Stimulated activated CD8-positive, alpha-beta memory T cell treated with anti-CD3 and anti-CD28 coated beads, Interleukin-7, amount 100 ng/mL, for 48 hours (primary cell): ENCODE data around the gene DUS1L.

ENCODE experiments used
- DNase-seq, 2 donors: peaks; one replicate each; pipeline ENCODE4 v3.0.0-alpha.2; 2020; ENCODE audit warnings: low read depth in 1 of 2; ENCODE audit errors: extremely low read depth in 1 of 2

Gene DUS1L

DNA sequence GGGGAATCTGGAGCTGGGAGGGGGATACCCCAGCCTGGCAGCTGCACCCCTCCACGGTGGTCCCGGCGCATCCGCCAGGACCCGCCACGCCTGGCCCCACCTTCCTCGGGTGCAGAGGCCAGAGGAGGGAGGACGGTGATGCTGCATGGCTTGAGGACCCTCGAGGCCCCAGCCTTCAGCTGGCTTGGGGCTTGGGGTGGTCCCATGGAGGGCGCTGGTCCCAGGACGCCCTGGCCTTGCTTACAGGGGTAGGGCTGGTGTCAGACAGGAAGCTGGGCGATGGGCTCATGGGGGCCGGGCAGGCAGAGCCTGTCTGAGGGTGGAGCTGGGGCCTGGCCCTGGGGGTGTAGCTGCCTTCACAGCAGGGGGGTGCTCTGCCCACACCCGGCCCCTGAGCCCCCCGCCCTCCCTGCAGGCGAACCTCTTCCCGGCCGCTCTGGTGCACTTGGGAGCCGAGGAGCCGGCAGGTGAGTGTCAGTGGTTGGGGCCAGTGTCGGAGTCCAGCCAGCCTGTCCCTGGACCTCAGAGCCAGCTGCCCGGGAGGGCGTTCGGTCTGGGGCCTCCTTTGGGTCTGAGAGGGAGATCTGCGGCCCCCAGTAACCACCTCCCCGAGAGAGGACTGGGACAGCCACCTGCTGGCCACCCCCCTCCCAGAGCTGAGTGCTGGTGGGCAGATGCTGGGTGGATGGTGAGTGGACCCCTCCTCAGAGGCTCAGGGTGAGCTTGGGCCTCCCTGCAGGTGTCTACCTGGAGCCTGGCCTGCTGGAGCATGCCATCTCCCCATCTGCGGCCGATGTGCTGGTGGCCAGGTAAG, 49.3 kb downstream of the DUS1L start:
- no peak for DNase-seq

DNA sequence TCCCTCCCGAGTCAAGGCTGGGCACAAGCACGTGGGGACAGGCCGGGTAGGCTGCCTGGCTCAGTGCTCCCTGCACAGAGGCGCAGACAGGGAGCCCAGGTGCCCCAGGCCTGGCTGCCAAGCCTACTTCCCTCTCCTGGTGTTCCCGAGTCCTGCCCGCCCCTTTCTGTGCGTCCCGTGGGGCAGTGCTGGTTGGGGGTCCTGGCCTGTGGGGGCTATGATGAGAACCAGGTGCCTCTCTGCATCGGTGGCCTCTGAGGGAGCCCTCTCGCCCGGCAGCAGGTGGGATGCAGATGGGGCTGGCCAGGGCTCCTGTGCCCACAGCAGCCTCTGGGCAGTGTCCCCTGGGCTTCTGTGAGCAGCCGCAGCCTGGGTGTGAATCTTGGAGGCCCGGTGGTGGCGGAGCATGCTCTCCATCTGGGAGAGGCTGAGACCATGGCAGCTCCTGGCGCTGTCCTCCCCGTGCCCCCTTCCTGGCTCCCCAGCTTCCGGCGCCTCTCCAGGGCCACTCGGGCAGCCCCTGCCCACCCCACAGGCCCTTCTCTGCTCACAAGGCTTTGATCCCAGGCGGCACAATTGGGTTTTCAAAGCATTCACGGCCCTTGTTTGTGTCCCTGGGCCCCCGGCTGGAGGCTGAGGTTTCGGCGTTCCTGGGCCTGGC, 50.2 kb downstream of the DUS1L start:
- DNase-seq: no peak

DNA sequence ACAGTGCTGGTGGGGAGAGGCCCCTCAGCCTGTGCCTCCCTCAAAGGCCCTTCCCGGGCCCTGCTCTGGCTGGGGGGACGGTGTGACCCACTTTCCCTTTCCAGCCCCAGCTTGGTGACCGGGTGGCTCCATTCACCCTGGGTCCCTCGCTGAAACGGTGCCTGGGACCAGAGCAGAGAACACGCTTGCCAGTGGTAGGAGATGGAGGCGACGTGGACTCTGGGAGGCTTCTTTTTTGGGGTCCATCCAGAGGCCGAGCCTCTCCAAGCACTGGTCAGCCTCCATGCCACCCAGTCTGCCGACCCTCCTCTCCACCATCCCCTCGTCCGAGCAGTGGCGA, 50.7 kb downstream of the DUS1L start:
- no peak for DNase-seq

DNA sequence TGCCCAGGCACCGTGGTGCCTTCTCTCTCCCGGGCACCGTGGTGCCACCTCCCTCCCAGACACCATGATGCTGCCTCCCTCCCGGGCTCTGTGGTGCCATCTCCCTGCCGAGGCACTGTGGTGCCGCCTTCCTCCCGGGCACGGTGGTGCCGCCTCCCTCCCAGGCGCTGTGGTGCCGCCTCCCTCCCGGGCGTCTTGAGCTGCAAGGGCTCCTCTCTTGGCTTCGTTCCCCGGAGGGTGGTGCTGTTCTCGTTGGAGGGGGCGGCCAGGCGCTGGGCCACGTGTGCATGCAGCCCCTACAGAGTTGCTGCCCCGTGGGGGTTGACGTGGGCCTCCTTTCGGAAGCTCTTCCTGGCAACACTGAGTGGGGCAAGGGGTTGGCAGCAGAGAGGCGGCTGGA, 51.2 kb downstream of the DUS1L start:
- DNase-seq: no peak

DNA sequence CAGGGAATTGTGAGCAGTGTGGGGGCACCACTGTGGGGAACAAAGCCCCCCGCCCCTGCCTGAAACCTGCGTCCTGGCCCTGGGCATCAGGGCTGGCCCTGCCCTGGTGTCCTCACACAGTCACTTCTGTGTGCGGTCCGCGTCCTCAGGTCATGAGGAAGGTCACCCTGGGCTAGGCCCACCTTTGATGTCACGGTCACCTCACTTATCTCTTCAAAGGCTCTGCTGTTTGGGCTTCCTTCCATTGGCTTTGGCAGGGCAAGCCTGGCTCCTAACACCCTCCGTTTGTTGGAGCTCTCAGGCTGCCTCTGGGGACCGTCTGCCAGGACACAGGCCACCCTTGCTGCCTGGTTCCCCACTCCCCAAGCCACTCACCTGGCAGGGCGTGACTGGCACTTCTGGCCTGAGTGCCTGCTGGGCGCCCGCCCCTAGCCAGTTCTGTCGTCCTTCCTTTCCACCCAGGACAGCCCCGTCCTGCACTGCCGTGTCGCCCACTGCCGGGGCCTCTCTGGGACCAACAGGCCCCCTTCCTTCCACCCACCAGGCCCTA, 51.8 kb downstream of the DUS1L start:
- no peak for DNase-seq

DNA sequence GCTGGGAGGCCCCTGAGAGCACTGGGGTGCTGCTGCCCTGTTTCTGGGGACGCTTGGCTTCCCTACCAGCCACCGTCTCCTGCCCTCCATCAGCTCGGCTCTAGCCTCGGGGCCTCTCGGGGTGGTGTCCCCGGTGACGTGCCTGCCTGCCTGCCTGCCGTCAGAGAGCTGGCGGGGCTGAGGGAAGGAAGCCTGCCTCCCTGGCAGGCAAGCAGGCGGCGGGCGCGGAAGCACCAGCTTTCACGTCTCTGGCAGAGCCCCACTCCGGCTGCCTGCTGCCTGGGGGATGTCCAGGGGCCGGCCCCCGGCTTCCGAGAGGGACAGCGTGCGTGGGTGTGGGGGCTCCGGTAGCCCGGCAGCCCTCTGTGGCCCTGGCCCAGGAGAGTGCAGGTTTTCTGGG, 52.3 kb downstream of the DUS1L start:
- DNase-seq: no peak

DNA sequence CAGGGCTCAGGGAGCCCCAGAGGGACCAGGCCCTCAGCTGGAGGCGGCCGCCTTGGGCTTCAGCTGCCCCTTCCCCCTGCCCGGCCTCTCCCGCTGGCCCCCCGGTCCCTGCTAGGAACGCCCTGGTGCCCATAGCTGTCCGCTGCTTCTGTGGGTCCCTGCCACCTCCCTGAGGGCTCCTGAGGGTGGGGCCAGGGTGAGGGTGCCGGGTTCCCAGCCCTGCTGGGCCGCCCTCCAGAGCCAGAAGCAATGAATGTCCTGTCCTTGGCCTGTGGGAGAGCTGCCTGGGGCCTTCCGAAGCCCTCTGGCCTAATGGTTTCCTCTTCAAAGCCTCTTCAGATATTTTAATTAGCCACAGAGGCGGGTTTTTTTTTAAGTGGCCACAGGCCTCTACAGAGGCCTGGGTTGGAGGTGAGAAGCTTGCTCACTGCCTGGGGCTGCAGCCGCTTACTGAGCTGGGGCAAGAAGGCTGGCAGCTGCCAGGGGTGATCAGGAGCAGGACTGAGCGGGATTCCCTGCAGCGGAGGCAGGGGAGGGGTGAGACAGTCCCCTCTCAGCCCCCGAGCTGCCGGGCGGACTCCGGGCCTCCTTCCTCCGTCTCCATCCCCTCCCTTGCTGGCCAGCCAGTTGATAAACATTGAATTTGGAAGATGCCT, 52.8 kb downstream of the DUS1L start:
- DNase-seq: no peak

DNA sequence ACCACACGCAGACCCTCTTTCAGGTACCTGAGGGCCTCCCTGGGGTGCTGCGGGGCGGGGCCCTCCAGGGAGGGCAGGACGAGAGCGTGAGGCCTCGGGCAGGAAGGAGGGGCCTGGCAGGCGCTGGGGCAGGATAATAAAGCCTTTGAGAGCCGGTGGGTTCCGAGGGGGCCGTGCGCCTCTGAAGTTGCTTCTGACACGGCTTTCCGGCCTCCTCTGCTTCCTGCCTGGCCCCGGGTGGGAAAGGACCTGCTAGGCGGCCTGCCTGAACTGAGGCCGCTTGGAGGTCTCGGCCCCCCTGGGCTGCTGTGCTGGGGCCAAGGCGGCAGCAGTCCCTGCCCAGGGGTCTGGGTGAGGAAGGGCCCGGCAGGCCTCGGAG, 53.4 kb downstream of the DUS1L start:
- DNase-seq: no peak

DNA sequence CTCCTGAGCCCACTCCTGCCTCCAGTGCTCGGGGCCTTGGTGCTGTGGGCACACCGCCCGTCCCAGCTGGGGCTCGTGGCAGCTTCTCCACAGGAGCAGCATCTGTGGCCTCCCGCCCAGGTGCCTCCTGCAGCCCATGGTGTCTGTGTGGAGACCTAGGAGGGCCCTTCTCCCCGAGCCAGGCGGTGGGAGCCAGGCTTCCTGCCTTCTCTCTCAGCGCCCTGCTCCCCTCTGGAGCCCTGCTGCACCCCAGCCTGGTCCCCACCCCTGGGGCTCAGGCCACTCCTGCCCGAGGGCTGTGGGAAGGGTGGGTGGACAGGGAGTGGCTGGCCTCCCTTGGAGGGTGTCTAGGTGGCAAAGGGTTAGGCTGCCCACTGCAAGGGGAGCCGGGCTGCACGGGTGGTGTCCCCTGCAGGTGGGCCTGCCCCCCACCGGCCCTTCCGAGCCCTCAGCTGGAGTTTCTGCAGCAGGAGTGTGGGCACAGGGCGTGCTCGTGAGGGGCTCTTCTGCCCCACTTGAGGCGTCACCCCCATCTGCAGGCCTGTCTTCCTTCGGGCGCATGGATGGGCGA, 53.9 kb downstream of the DUS1L start:
- no peak for DNase-seq

DNA sequence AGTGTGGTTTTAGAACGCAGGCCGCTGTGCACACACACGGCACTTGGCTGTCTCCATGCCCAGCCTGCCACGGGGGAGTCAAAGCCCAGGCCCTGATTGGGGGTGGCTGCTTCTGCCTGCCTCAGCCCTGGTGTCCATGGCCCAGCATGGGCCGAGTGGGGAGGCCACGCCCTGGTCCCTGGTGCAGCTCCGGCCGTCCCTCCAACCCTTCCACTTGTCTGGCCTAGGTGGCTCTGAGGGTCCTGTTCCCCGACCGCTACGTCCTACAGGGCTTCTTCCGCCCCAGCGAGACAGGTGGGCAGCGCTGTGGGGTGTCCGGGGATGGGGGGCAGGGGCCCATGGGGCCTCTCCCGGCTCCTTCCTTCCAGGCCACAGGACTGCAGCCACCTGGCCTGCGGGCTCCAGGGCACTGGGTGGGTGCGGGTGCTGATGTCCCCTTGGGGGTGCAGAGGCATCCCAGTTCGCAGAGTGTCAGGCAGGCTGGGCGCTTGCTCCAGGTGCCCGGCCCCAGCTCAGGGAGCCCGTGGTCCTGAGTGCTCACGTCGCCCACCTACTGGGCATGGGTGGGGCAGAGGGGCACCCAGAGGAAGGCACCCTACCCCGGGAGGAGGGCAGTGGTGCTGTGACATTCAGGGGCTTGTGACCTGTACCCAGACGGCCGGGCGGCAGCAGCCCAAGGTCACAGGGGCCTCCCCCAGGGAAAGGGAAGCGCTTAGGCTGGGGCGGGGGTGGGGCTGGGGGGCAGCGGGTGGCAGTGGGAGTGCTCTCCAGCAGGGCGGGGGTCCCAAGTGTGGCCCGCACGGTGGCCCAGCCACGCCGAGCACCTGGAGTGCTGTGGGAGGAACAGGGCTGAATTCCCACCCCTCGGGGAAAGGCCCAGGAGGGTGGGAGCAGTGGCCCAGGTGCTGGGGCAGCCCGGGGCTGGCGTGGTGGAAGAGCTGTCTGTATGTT, 54.8 kb downstream of the DUS1L start:
- no peak for DNase-seq

DNA sequence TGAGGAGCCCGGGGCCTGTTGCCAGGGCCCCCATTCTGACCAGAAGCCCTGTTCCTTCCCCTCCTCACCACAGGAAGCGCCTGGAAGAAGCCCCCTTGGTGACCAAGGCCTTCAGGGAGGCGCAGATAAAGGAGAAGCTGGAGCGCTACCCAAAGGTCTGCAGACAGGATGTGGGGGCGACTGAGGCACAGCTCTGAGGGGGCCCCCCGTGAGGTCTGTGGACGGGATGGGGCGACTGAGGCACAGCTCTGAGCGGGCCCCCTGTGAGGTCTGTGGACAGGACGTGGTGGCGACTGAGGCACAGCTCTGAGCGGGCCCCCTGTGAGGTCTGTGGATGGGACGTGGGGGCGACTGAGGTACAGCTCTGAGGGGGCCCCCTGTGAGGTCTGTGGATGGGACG, 56.2 kb downstream of the DUS1L start:
- no peak for DNase-seq

DNA sequence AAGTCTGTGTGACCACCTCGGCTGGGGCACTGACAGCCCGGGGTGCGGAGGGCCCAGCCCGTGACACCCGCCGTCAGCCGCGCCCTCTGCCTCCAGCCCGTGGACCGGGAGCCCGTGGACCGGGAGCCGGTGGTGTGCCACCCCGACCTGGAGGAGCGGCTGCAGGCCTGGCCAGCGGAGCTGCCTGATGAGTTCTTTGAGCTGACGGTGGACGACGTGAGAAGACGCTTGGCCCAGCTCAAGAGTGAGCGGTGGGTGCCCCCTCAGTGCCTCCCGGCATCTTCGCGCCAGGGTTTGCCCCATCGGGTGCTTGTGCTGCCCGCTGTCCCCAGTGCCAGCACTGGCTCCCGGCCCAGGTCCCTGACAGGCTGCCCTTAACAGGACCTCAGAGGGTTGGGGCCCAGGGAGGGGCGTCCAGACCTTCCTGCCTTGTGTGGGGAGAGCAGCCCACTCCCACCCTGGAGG, 56.6 kb downstream of the DUS1L start:
- DNase-seq: no peak

DNA sequence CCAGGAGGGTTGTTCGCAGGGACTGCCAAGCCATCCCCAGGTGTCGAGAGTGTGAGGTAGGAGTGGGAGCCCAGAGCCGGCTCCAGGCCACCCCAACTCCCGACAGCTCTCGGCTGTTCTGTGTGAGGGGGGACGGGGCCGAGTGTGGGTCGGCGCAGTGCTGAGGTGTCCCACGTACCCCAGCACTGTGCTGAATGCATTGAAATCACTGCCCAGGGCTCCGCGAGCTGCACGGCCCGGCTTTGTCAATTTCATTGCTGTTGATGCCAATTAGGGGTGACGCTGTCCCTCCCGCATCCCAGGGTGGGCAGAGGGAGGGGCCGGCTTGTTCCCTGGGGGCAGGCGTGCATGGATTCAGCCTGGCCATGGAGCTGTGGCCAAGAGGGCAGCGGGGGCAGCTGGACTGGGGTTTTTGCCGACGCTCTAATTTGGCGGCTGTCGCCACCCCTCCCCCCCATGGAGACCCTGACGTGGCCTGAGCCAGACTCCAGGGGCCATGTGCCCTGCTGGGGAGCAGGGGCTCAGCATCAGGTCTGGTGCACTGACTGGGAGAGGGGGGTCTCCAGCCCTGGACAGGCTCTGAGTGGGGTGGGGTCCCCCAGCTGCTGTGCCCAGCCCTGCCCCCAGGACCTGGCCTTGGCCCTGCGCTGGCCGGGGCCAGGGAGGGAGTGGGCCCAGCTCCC, 57.2 kb downstream of the DUS1L start:
- no peak for DNase-seq
